ENCODE data around the gene NUF2.

GRCh38 chr1:163335216-163335615, 13.5 kb downstream of the NUF2 start:
- TF ChIP-seq POLR2A (IDR thresholded peaks at IDR 0.05; ENCODE audit: low read length) (no peak), SMC3 (IDR thresholded peaks at IDR 0.05) (no peak), CBX8 (IDR thresholded peaks at IDR 0.05) (no peak), RCOR1 (IDR thresholded peaks at IDR 0.05; ENCODE audit: low read depth, low read length) (no peak), MAZ (IDR thresholded peaks at IDR 0.05; ENCODE audit: borderline replicate concordance, low read depth, low read length) (no peak), REST (IDR thresholded peaks at IDR 0.05) (no peak), EP300 (IDR thresholded peaks at IDR 0.05) (no peak), CEBPB (IDR thresholded peaks at IDR 0.05) (no peak), JUN (IDR thresholded peaks at IDR 0.05) (no peak), NPAS2 (CRISPR knock-in tag; IDR thresholded peaks at IDR 0.05; ENCODE audit: borderline replicate concordance) (no peak), MAFK (IDR thresholded peaks at IDR 0.05; ENCODE audit: partially characterized antibody) (no peak)
- TF ChIP-seq, protein P1, sequence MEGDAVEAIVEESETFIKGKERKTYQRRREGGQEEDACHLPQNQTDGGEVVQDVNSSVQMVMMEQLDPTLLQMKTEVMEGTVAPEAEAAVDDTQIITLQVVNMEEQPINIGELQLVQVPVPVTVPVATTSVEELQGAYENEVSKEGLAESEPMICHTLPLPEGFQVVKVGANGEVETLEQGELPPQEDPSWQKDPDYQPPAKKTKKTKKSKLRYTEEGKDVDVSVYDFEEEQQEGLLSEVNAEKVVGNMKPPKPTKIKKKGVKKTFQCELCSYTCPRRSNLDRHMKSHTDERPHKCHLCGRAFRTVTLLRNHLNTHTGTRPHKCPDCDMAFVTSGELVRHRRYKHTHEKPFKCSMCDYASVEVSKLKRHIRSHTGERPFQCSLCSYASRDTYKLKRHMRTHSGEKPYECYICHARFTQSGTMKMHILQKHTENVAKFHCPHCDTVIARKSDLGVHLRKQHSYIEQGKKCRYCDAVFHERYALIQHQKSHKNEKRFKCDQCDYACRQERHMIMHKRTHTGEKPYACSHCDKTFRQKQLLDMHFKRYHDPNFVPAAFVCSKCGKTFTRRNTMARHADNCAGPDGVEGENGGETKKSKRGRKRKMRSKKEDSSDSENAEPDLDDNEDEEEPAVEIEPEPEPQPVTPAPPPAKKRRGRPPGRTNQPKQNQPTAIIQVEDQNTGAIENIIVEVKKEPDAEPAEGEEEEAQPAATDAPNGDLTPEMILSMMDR (IDR thresholded peaks at IDR 0.05): no peak
- TF ChIP-seq, protein P2, sequence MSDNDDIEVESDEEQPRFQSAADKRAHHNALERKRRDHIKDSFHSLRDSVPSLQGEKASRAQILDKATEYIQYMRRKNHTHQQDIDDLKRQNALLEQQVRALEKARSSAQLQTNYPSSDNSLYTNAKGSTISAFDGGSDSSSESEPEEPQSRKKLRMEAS (IDR thresholded peaks at IDR 0.05): no peak
